Measurements from ENCODE around the gene MMRN2.
"Not testable (repeated sequence)": the region's sequence is repeated elsewhere in the genome, so short reads cannot be mapped to it uniquely, and the experiment has no call there.

Gene MMRN2

DNA sequence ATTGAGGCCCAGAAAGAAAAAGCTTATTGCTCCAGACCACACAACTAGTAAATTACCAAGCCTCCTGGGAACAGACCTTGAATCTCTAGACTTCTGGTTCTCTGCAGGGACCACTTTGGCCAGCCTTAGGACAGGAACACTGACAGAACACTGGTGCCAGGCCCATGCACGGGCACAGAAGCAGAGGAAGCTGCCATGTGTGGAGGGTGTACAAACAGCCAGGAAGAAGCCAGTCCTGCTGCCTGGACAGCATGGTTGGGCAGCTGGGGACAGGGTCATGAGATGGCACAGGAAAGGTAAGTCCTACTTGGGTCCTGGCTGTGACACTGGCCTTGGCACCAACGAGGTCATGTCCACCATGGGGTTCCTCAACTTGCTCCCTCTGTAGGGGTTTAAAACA, 19.2 kb downstream of the MMRN2 start:
- DNase-seq: no peak

DNA sequence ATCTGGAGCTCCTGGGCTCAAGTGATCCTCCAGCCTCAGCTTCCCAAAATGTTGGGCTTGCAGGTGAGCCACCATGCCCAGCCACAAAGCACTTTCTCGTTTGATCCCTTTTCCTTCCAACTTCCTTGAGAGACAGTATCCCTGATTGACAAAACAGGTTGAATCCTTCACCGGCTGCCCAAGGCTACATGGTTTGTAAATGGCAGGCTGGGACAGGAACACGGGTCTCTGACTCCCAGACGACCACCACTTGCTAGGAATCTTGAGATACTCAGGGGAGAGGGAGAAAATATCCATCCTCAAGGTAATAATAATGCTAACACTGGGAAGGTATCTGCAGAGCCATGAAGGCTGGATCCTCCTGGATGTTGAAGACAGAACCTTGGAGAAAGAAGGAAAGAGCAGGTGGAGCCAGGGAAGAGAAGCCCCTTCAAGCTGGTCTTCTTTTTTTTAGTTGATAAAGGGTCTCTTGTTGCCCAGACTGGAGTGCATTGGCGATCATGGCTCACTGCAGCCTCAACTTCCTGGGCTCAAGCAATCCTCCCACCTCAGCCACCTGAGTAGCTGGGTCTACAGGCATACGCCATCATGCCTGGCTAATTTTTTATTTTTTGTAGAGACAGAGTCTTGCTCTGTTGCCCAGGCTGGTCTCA, 19.8 kb downstream of the MMRN2 start:
- DNase-seq: no peak

DNA sequence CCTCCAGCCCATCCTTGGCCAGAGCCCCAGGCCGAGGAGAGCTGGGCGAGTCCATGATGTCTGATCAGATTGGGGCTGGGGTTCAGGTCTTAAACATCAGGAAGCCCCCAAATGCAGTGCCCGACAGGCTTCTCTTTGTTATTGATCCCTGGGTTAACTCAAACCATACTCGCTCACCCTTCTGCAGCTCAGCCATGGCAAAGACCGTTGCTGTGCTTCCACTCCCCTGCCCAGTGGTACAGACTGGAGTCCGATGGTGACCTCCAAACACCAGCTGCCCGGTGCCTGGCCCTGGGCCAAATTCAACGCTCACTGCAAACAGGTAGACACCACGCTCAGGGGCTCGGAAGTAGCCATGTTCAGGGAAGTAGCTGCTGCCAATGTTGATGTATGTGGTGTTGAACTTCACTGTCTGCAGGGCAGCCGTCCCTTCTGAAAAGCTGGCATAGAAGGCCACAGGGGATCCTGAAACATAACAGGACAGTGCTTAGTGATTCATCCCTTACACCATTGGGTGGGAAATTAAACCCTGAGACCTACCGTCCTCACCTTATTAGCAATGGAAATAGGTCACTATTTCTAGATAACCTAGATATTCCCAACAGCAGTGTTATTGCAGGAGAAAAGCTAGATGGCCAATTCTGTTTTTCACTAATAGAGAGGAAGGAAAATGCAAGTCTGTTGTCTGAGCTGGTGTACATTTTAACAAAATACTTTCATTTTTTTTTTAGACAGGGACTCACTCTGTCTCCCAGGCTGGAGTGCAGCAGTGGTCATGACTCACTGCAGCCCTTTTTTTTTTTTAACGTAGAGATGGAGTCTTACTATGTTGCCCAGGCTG, 20.5 kb downstream of the MMRN2 start:
- DNase-seq: no peak

DNA sequence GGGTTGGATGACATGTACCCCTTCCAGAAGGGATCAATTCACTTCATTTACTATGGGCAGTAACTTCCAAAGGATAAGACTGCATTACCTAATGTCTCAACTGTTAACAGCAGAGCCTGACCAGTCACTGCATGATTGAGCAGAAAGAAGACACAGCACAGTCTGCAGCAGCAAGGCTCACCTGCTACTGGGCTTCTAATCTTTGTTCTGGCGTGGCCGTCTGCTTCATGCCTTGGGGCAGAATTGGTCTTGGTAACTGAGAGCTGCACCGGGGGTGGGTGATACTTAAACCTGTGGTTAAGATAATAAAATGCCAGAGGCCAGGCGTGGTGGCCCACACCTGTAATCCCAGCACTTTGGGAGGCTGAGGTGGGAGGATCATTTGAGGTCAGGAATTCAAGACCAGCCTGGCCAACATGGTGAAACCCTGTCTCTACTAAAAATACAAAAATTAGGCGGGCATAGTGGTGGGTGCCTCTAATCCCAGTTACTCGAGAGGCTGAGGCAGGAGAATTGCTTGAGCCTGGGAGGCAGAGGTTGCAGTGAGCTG, 23.2 kb downstream of the MMRN2 start:
- not testable (repeated sequence) for DNase-seq

DNA sequence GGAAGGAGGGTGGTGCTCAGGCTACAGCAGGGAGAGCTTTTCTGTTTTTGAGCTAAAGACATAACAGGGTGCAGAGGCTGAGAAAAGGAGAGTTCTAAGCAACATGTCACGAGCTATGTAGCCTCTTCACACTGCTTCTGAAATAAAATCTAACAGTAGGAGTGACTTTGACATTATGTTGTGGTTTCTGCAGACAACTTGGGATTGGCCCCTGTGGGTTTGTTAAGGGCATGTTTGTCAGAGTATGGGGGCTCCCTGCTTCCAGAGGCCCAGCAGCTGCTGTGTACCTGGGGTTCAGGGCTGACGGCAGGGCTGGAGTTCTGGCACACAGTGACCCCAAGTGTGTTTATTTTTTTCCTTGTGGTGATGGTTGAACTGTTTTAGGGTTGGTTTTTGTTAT, 24.7 kb downstream of the MMRN2 start:
- DNase-seq: no peak

DNA sequence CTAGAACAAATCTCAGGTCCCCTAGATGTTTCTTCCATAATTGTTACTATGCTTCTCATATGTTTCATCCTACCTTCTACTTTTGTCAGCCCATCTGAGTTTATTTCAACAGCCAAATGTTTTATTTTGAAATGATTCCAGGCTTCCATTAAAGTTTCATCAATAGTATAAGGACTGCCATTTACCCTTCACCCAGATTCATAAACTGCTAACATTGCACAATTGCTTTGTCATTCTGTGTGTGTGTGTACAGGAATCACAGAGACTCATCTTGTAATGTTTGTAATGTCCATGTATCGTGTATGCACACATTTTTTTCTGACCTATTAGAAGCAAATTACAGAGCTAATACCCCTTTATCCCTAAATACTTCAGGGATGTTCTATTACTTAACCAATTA, 25.5 kb downstream of the MMRN2 start:
- no peak for DNase-seq

DNA sequence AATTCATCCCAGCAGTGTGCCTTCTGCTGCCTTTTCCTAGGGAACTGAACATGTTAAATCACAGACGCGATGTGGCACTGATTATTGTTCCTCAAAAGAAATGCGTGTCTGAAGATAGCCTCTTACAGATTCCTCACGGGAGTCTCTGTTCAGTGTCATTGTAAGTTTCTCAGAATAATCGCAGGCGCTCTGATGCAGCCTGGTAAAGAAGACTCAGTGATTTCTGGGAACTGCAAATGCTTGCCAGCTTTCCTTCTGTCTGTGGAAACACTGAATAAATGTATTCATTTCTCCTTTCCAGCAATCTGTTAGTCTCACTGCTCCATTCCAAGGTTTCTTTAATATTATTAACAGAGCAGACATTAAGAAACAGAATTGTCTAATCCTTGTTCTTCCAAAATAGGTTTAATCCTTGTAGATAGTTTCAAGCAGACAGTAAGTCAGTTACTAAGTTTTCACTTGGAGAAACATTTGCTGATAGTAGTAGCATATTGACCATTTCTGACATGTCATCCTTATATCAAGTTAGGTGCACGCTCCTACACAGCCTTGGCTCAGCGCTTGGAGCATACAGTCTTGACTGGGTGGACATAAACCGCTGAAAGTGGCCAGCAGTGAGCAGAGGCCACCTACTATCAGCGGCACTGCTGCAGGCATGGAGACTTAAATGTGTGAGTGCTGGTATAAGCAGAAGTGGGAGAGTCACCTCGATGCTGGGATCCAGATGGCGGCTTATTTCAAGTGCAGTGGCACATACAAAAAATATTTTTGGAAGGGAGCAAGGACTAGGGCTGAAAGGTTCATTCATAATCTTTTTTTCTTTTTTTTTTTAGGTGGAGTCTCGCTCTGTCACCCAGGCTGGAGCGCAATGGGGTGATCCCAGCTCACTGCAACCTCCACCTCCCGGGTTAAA, 27.7 kb downstream of the MMRN2 start:
- no peak for DNase-seq

DNA sequence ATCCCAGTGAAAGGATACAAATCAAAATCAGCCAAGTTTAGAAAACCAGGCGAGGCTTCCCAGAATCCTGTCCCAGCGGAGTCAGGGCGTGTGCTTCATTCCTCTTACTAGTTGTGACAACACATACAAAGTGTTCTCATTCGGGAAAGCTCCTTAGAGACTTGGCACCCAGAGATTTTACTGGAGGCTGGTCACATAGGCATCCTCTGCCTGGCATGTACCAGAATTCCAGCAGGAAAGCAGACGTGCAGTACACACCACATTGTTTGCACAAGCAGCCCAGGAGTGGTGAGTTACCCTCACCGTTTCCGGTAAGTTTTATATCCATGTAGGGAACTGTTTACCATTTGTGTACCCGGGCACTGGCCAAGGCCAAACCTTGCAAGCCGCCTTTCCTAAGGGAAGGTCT, 34.9 kb downstream of the MMRN2 start:
- DNase-seq: no peak

DNA sequence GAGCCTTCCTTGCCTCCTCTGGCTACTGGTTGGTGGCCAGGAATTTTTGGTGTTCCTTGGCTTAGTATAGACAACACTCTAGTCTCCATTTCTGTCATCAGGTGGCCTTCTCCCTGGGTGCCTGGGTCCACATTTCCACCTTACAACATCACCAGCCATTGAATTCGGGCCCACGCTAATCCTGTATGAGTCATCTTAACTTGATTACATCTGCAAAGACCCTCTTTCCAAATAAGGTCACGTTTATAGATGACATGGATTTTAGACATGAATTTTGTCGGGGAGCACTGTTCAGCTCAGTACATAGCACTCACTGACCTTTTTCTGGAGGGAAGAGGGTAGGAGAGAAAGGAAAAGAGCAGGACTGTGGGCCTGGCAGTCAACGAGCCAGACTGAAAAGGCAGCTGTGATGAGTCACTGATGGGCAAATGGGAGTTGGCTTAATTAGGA, 39.4 kb downstream of the MMRN2 start:
- DNase-seq: no peak

DNA sequence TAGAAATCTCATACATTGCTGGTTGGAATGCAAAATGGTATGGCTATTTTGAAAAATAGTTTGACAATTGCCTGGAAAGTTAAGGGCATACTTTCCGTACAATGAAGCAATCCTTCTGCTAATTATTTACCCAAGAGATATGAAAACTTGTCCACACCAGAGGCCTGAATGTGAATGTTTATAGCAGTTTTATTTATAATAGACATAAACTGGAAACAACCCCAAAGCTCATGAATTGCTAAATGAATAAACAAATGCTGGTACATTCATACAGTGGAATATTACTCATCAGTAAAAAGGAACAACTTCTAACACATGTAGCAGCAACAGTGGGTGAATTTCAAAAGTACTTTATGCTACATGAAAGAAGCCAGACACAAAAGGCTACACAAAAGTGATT, 42.7 kb downstream of the MMRN2 start:
- no peak for DNase-seq

DNA sequence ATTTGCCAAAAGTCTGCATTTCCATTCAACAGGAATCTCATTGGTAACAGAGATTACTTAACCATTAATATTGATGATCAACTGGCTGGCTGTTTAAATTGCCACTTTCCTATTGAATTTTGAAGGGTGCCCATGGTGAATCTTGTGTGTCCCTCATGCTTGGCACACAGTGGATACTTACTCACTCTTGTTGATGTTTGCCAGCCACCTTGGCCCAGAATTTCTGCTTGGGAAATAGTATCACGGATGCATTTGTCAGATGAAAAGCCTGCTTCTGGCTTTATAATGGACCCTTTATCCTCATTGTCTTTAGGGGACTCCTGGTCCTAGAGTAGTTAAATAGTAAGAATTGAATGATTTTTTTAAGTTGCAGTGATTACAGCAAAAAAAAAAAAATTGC, 52.0 kb downstream of the MMRN2 start:
- DNase-seq: no peak

DNA sequence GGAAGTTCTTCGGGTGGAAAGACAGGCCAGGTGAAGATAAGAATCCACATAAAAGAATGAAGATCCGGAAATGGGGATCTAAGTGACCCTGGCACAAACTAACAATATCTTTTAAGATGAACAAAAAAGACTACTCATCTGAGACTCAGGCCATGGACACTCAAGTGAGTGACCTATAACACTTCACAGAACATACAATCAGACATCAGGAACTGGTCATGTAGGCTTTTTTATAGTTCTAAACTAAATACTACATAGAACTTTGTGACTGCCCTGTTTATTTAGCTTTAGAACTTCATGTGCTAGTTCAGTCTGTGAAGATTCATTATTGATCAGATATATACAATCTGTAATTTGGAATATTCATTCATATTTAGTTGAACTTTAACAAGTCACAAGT, 52.8 kb downstream of the MMRN2 start:
- no peak for DNase-seq

DNA sequence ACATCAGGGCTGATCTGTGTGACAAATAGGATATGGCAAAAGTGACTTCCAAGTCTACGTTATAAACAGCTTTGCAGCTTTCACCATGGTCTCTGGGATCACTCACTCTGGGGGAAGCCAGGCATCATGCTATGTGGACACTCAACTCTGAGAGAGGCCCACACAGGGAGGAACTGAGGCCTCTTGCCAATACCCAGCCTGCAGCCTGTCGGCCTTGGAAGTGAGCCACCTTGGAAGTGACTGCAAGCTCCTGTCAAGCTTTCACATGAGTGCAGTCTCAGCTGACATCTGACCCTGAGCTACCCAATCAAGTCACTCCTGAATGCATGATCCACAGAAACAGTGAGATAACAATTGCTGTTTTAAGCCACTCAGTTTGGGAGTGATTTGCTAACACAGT, 56.5 kb downstream of the MMRN2 start:
- DNase-seq: no peak

DNA sequence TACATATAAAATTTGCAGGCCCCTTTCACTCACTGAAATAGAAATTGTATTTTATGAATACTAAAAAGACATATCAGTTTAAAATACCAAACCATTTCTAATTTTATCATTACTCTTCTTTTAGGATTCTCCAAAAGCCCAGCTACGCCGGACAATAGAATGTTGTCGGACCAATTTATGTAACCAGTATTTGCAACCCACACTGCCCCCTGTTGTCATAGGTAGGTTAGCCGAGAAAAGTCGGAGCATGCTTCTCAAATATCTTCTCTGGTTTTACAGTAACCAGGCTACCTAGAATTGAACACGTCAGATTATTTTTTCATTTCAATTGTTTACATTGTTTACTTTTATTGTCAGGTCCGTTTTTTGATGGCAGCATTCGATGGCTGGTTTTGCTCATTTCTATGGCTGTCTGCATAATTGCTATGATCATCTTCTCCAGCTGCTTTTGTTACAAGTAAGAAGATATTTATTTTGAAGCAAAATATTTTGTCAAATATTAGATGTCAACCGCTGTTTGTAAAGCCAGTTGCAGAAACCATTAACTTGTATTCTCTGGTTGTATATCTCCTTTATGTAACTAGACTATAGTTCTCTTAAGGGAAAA, 57.6 kb downstream of the MMRN2 start:
- DNase-seq: peak in 1 of 4 experiments; percentile 0

DNA sequence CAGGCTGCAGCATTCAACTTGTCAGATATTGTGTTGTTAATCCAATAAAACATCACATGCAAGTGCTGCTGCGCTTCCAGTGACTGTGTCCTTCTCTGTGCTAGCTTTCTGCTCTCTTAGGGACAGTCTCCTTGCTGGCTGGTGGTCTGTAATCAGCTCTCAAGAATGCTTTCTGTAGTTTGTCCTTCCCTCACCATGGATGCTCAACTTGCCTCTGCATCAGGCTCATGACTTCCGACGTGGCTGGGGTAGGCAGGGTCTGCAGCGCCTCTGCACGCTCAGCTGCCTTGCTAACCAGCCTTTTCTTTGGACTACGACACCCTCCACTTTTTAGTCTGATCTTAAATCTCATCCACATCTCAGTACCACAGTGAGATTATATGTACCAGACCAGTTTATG, 58.3 kb downstream of the MMRN2 start:
- no peak for DNase-seq

DNA sequence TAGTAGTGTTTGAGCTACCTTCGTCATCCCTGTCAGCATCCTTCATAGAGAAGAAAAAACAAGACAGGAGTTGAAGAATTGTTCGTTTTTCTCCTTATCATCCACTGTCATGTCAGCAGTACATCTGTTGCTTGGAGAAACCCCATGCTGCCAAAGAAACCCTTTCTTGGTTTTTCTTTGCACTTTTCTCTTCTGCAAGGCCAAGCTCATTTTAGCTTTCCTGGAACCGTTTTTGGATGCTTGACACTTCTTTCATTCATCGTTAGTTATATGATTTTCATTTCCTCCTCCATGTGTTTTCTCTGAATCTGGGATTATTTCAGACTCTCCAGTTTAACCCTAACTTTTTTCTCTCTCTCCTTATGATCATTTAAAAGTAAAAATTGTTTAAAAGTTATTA, 58.9 kb downstream of the MMRN2 start:
- no peak for DNase-seq

DNA sequence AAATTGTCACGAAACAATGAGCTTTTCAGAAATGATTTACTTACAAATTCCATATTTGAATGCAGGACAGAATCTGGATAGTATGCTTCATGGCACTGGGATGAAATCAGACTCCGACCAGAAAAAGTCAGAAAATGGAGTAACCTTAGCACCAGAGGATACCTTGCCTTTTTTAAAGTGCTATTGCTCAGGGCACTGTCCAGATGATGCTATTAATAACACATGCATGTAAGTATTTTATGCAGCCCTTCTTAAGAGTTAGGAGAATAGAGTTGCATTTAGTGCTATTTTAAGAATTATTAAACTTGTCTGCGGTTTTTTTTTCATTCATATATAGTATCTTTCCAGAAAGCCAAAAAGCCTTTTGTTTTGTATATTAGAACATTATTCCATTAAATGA, 67.4 kb downstream of the MMRN2 start:
- DNase-seq: no peak

DNA sequence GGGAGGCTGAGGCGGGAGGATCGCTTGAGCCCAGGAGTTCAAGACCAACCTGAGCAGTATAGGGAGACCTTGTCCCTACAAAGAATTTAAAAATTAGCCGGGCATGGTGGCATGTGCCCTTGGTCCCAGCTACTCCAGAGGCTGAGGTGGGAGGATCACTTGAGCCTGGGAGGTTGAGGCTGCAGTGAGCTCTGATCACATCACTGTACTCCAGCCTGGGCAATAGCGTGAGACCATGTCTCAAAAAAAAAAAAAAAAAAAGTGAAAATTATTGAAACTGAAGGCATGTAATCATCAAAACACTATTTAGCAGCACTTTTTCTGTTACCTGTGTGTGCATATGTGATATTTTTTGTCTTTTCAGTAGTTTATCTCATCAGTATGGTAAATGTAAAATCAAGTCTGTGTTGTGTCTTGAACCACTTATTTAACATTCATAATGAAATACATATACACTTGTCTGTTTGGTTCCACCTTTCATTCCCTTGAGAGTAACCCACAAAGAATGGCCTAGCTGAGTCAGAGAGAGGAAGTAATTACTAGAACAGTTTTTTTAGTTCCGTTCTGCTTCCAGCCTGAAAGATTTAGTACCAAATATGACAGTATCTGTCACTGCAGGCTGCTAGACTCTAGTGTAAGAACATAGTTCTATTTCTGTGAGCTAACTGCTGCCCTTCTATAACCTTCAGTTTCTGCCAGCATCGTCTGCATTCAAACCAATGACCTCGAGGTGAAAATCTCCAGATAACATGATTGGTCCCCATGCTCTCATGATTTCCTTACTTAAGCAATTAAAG, 68.6 kb downstream of the MMRN2 start:
- no peak for DNase-seq
